GM03348 (cell line): ENCODE data around the gene RFESD.
"Not testable (repeated sequence)": the region's sequence is repeated elsewhere in the genome, so short reads cannot be mapped to it uniquely, and the experiment has no call there.

ENCODE experiments used
- DNase-seq: peaks from one replicate; pipeline ENCODE4 v3.0.0; 2012; ENCODE audit warnings: low spot score

Gene RFESD

DNA sequence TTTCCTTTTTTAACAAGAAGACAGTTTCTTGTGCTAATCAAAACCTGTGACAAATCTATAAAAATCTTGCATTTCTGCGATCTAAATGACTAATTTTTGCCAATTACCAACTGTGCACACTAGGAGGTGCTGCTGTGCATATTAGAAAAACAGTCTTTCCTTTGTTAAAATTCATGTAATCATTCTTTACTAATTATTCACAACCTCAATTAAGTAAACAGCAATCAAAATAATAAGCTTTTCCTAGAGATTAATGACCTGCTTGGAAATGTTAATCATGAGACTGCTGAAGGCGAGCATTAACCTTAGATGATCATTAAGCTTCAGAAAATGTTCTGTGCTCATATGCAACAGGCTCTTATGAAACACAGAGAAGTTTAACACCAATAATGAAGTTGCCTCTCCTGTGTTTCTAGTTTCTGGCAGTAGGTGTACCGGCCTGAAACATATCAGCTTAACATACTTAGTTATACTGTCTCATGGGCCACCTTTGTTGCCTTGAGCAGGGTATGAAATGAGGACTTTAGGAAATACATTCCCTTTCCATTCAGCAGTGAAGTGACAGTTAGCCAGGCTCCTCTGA lies 17.7 kb downstream of the RFESD start:
- peak; percentile 33 for DNase-seq

- no peak for DNase-seq
Measured at GRCh38 chr5:95667061-95667618, 20.6 kb downstream of the RFESD start.

DNA sequence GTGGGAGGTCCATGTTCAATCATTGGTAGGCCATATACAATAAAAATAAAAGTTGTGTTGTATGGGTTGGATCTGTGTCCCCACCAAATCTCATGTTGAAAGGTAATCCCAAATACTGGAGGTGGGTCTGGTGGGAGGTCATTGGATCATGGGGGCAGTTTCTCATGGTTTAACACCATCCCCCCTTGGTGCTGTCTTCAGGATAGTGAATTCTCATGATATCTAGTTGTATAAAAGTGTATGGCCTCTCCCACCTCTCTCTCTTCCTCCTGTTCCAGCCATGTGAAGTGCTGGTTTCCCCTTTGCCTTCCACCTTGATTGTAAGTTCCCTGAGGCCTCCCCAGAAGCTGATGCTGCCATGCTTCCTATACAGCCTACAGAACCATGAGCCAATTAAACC lies 21.1 kb downstream of the RFESD start:
- DNase-seq = no peak

DNA sequence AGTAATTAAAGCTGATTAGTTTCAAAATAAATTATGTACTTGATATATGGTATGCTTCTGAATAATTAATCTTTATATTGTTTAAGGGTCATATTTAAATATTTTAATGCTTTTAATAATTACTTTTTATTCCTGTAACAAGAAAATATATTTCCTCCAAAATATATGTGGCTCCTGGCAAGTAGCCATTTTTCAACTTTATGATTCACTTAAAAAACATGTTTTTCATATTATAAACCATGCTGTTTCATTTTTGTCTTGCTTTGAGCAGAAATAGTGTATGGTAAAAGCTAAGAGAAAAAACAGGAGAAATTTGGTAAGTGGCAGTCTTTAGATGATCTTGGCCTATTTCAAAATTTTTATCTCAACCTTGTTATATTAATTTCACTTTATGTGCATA lies 21.6 kb downstream of the RFESD start:
- DNase-seq = no peak

GRCh38 chr5:95668728-95669127 lies 22.2 kb downstream of the RFESD start:
- DNase-seq = no peak

DNA sequence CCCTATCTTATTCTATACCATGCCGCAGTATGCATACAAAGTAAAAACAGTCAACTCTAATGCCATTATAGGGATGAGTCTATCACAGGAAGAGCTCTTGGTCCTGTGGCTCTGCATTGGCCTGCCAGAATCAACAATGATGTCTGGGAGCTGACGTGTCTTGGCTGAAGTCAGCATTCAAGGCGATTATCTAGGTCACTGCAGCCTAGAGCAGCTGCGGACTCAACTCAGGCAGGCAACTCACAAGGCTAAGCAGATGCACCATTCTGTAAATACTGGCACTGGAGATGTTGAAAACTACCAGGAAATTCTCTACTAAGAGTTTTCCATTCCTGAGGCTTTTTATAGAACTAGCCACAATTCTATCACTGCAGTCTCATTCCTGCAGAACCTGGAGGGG lies 23.0 kb downstream of the RFESD start:
- peak; percentile 72 for DNase-seq

GRCh38 chr5:95669985-95670384 lies 23.4 kb downstream of the RFESD start:
- no peak for DNase-seq

- no peak for DNase-seq
Measured at GRCh38 chr5:95670568-95670967, 24.0 kb downstream of the RFESD start.

- DNase-seq = no peak
Measured at GRCh38 chr5:95671826-95672225, 25.2 kb downstream of the RFESD start.

GRCh38 chr5:95672641-95673040 lies 26.1 kb downstream of the RFESD start:
- DNase-seq = no peak

- DNase-seq = no peak
Measured at GRCh38 chr5:95673081-95673480, 26.5 kb downstream of the RFESD start.

GRCh38 chr5:95682891-95683290 lies 36.3 kb downstream of the RFESD start, which contains the start of gene SPATA9:
SPATA9 (minus strand) TSS chr5:95682991; CDS start chr5:95682854, 137 bp downstream.
- no peak for DNase-seq

- no peak for DNase-seq
Measured at GRCh38 chr5:95684361-95684760, 37.8 kb downstream of the RFESD start.

GRCh38 chr5:95686651-95687050 lies 40.1 kb downstream of the RFESD start:
- DNase-seq = peak; percentile 24

GRCh38 chr5:95689680-95690079 lies 43.1 kb downstream of the RFESD start:
- no peak for DNase-seq

GRCh38 chr5:95690333-95690732 lies 43.8 kb downstream of the RFESD start:
- no peak for DNase-seq

GRCh38 chr5:95697781-95698681 lies 51.5 kb downstream of the RFESD start:
- no peak for DNase-seq

- no peak for DNase-seq
Measured at GRCh38 chr5:95699337-95699736, 52.8 kb downstream of the RFESD start.

DNA sequence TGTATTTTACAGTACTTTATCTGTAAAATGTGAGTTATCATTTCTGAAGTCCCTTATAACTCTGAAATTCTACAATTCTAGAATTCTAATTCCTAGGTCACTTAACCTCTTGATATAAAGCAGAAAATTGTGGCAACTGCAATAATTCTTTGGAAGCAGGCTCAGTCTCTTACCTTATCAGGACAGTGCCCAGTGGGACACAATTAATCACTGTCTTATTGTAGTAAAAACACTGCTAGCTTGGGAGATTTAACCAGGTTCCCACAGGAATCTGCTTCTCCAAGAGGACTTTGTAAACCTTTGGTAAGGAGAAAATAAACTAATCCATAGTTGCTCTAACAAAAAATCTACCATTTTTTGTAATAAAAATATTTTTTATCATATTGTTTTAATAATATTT lies 54.5 kb downstream of the RFESD start:
- no peak for DNase-seq

DNA sequence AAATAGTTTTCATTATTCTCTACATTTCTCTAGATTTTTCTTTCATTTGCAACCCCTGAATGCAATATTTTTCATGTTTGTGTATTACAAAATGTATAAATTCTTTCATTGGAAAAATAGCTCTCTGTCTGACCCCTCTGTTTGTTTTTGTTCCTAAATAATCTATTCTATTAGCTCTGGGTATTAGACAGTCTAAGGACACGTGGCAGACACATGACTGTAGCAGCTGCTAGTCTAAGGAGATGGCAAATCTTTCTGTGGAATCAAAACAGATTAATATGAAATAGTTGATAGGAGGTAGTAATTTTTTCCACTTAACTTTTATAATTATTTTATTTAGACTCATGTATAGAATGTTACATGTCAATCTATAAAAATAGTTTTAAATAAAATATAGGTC lies 57.6 kb downstream of the RFESD start:
- no peak for DNase-seq

- DNase-seq = not testable (repeated sequence)
Measured at GRCh38 chr5:95706196-95706595, 59.6 kb downstream of the RFESD start.

- DNase-seq = no peak
Measured at GRCh38 chr5:95707055-95707454, 60.5 kb downstream of the RFESD start.
